Activated naive CD4-positive, alpha-beta T cell treated with anti-CD3 and anti-CD28 coated beads, Interleukin-2, amount 10 ng/mL, durations not matched to agents 7 days and 5 days (primary cell): ENCODE data around the gene TMEM270.

ENCODE experiments used
- CTCF ChIA-PET: fragments of 350-600 bp; sonication (Branson Sonifier 250); formaldehyde crosslinking; loops from one replicate; lab custom pipeline; 2021; ENCODE audit warnings: antibody characterized with exemption; lab: Charles Lee
- DNase-seq: peaks from one replicate; pipeline ENCODE4 v3.0.0-alpha.2; 2020
- H3K27ac Mint-ChIP-seq: one replicate; pipeline ENCODE4 v1.8.0; 2021; ENCODE audit warnings: mild to moderate bottlenecking, moderate library complexity, mixed read lengths
- H3K27me3 Mint-ChIP-seq: one replicate; pipeline ENCODE4 v1.8.0; 2021; ENCODE audit warnings: mild to moderate bottlenecking, mixed read lengths
- H3K36me3 Mint-ChIP-seq: one replicate; pipeline ENCODE4 v1.8.0; 2021; ENCODE audit warnings: mixed read lengths
- H3K4me1 Mint-ChIP-seq: one replicate; pipeline ENCODE4 v1.8.0; 2021; ENCODE audit warnings: mixed read lengths
- H3K4me3 Mint-ChIP-seq: one replicate; pipeline ENCODE4 v1.8.0; 2021; ENCODE audit warnings: mild to moderate bottlenecking, moderate library complexity, mixed read lengths
- H3K9me3 Mint-ChIP-seq: one replicate; pipeline ENCODE4 v1.8.0; 2021; ENCODE audit warnings: mixed read lengths

Gene TMEM270

GRCh38 chr7:73906874-73907273, 45.9 kb downstream of the TMEM270 start:
- H3K27me3 Mint-ChIP-seq = peaks cover 20% of the 10 kb centered on the region
- H3K9me3 Mint-ChIP-seq = no peaks in the 10 kb centered on the region
- CTCF ChIA-PET = no interaction called here
- no peaks in the 10 kb centered on the region for H3K36me3 Mint-ChIP-seq
- H3K27ac Mint-ChIP-seq = no peak overlapping the region
- H3K4me1 Mint-ChIP-seq = no peaks in the 10 kb centered on the region
- no peak overlapping the region for H3K4me3 Mint-ChIP-seq
- DNase-seq = no peak

GRCh38 chr7:73907554-73908122, 46.7 kb downstream of the TMEM270 start:
- CTCF ChIA-PET = no interaction called here

GRCh38 chr7:73908123-73908611, 47.2 kb downstream of the TMEM270 start:
- CTCF ChIA-PET = no interaction called here
- no peaks in the 10 kb centered on the region for H3K9me3 Mint-ChIP-seq

More at GRCh38 chr7:73907554-73908122, 46.7 kb downstream of the TMEM270 start:
- Mint-ChIP-seq H3K4me3 (no peak overlapping the region), H3K27ac (no peak overlapping the region), H3K9me3 (no peaks in the 10 kb centered on the region), H3K36me3 (no peaks in the 10 kb centered on the region), H3K4me1 (no peaks in the 10 kb centered on the region), H3K27me3 (peaks cover 24% of the 10 kb centered on the region)
- DNase-seq = no peak

GRCh38 chr7:73909051-73909941, 48.3 kb downstream of the TMEM270 start:
- H3K9me3 Mint-ChIP-seq = no peaks in the 10 kb centered on the region
- no peak for DNase-seq
- H3K27ac Mint-ChIP-seq = no peak overlapping the region
- no peaks in the 10 kb centered on the region for H3K36me3 Mint-ChIP-seq
- CTCF ChIA-PET = no interaction called here
- H3K4me1 Mint-ChIP-seq = no peaks in the 10 kb centered on the region
- H3K27me3 Mint-ChIP-seq = peaks cover 24% of the 10 kb centered on the region
- no peak overlapping the region for H3K4me3 Mint-ChIP-seq

More at GRCh38 chr7:73908123-73908611, 47.2 kb downstream of the TMEM270 start:
- Mint-ChIP-seq H3K4me1 (no peaks in the 10 kb centered on the region), H3K36me3 (no peaks in the 10 kb centered on the region), H3K4me3 (no peak overlapping the region), H3K27ac (no peak overlapping the region), H3K27me3 (peaks cover 24% of the 10 kb centered on the region)
- DNase-seq = no peak

GRCh38 chr7:73909996-73910395, 49.0 kb downstream of the TMEM270 start:
- Mint-ChIP-seq H3K36me3 (no peaks in the 10 kb centered on the region), H3K27me3 (peaks cover 28% of the 10 kb centered on the region), H3K4me3 (no peak overlapping the region), H3K27ac (no peak overlapping the region), H3K9me3 (no peaks in the 10 kb centered on the region), H3K4me1 (no peaks in the 10 kb centered on the region)
- CTCF ChIA-PET = no interaction called here
- no peak for DNase-seq

- Mint-ChIP-seq H3K27ac (no peak overlapping the region), H3K9me3 (no peaks in the 10 kb centered on the region), H3K4me1 (no peaks in the 10 kb centered on the region), H3K4me3 (no peak overlapping the region), H3K27me3 (peaks cover 26% of the 10 kb centered on the region), H3K36me3 (no peaks in the 10 kb centered on the region)
- CTCF ChIA-PET = no interaction called here
- no peak for DNase-seq
Observed at GRCh38 chr7:73912223-73912622, 51.3 kb downstream of the TMEM270 start.
